A549 (cell line): ENCODE data around the gene IFT88.

ENCODE experiments used
- BHLHE40 ChIP-seq: IDR thresholded peaks from 2 replicates; pipeline ENCODE4 v1.6.1; 2012; ENCODE audit warnings: low read depth, low read length, inconsistent platforms
- CHD4 ChIP-seq: fragments of 200-600 bp; sonication (generic); IDR thresholded peaks from 2 replicates; pipeline ENCODE4 v1.6.1; 2016; ENCODE audit warnings: antibody characterized with exemption, mild to moderate bottlenecking, borderline replicate concordance
- CTCF ChIP-seq: fragments of >200 bp; sonication (Bioruptor Twin); formaldehyde crosslinking; IDR thresholded peaks from 3 replicates; pipeline ENCODE4 v1.5.1; 2016
- EP300 ChIP-seq, 2 experiments: fragments of >200 bp; sonication (Bioruptor Twin); formaldehyde crosslinking; IDR thresholded peaks; 2 replicates in 1 of 2; 3 replicates in 1 of 2; pipeline ENCODE4 v1.6.1; 2016 to 2017
- KDM5A ChIP-seq: fragments of 200-600 bp; sonication (generic); IDR thresholded peaks from 2 replicates; pipeline ENCODE4 v1.6.1; 2016; ENCODE audit warnings: antibody characterized with exemption, mild to moderate bottlenecking
- MAX ChIP-seq: IDR thresholded peaks from 2 replicates; pipeline ENCODE4 v1.6.1; 2012
- PHF8 ChIP-seq: fragments of 200-600 bp; sonication (generic); IDR thresholded peaks from 2 replicates; pipeline ENCODE4 v1.6.1; 2016; ENCODE audit warnings: low read depth, mild to moderate bottlenecking, antibody characterized with exemption, moderate library complexity, borderline replicate concordance
- POLR2A ChIP-seq: IDR thresholded peaks from 2 replicates; pipeline ENCODE4 v1.6.1; 2012; ENCODE audit warnings: mild to moderate bottlenecking, low read length
- RAD21 ChIP-seq, 2 experiments: fragments of >200 bp in 1 of 2; sonication (Bioruptor Twin) in 1 of 2; formaldehyde crosslinking in 1 of 2; IDR thresholded peaks in 1 of 2; conservative IDR thresholded peaks in 1 of 2; 2 replicates in 1 of 2; 3 replicates in 1 of 2; pipeline ENCODE4 v1.6.1; 2012 to 2018; ENCODE audit warnings: inconsistent platforms in 1 of 2
- RCOR1 ChIP-seq: fragments of 150-350 bp; IDR thresholded peaks from 2 replicates; pipeline ENCODE4 v1.6.1; 2014; ENCODE audit warnings: antibody characterized with exemption, low read length, low read depth
- RFX5 ChIP-seq: fragments of 450-650 bp; IDR thresholded peaks from 2 replicates; pipeline ENCODE4 v1.7.1; 2014; ENCODE audit warnings: antibody characterized with exemption, mild to moderate bottlenecking, moderate library complexity
- TF ChIP-seq, protein P1 (sequence below): fragments of 200-600 bp; sonication (generic); IDR thresholded peaks from 2 replicates; pipeline ENCODE4 v1.6.1; 2016; ENCODE audit warnings: antibody characterized with exemption, mild to moderate bottlenecking, moderate library complexity
- TF ChIP-seq, protein P2 (sequence below): fragments of 250-450 bp; sonication (Bioruptor Pico); IDR thresholded peaks from 2 replicates; pipeline ENCODE4 v1.5.0; 2021; ENCODE audit warnings: mild to moderate bottlenecking, moderate library complexity, borderline replicate concordance

GRCh38 chr13:20701461-20701860, 134.5 kb downstream of the IFT88 start:
- TF ChIP-seq CTCF = no peak
- no peak for TF ChIP-seq KDM5A
- TF ChIP-seq MAX = no peak
- TF ChIP-seq EP300 (IDR thresholded peaks at IDR 0.05) = no peak
- TF ChIP-seq POLR2A = no peak
- TF ChIP-seq, protein P1, sequence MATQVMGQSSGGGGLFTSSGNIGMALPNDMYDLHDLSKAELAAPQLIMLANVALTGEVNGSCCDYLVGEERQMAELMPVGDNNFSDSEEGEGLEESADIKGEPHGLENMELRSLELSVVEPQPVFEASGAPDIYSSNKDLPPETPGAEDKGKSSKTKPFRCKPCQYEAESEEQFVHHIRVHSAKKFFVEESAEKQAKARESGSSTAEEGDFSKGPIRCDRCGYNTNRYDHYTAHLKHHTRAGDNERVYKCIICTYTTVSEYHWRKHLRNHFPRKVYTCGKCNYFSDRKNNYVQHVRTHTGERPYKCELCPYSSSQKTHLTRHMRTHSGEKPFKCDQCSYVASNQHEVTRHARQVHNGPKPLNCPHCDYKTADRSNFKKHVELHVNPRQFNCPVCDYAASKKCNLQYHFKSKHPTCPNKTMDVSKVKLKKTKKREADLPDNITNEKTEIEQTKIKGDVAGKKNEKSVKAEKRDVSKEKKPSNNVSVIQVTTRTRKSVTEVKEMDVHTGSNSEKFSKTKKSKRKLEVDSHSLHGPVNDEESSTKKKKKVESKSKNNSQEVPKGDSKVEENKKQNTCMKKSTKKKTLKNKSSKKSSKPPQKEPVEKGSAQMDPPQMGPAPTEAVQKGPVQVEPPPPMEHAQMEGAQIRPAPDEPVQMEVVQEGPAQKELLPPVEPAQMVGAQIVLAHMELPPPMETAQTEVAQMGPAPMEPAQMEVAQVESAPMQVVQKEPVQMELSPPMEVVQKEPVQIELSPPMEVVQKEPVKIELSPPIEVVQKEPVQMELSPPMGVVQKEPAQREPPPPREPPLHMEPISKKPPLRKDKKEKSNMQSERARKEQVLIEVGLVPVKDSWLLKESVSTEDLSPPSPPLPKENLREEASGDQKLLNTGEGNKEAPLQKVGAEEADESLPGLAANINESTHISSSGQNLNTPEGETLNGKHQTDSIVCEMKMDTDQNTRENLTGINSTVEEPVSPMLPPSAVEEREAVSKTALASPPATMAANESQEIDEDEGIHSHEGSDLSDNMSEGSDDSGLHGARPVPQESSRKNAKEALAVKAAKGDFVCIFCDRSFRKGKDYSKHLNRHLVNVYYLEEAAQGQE = no peak
- no peak for TF ChIP-seq BHLHE40
- TF ChIP-seq RAD21 (conservative IDR thresholded peaks at IDR 0.05 in 1 of 2, IDR thresholded peaks at IDR 0.05 in 1 of 2) = no peak
- TF ChIP-seq CHD4 = no peak
- no peak for TF ChIP-seq RFX5
- TF ChIP-seq, protein P2, sequence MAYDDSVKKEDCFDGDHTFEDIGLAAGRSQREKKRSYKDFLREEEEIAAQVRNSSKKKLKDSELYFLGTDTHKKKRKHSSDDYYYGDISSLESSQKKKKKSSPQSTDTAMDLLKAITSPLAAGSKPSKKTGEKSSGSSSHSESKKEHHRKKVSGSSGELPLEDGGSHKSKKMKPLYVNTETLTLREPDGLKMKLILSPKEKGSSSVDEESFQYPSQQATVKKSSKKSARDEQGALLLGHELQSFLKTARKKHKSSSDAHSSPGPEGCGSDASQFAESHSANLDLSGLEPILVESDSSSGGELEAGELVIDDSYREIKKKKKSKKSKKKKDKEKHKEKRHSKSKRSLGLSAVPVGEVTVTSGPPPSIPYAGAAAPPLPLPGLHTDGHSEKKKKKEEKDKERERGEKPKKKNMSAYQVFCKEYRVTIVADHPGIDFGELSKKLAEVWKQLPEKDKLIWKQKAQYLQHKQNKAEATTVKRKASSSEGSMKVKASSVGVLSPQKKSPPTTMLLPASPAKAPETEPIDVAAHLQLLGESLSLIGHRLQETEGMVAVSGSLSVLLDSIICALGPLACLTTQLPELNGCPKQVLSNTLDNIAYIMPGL (CRISPR knock-in tag) = no peak
- TF ChIP-seq PHF8 = no peak
- TF ChIP-seq RCOR1 = no peak
